VCaP (cell line): ENCODE results near the gene SPRYD4.
A peak's percentile ranks its signal among the peaks of the same experiment; 100 is the strongest.

Source experiments
- H3K27ac ChIP-seq: fragments of 450-650 bp; 2 replicates; pipeline ENCODE4 v1.5.1; 2017
- TF ChIP-seq, protein P1 (sequence below): fragments of 450-650 bp; conservative IDR thresholded peaks from 2 replicates; pipeline ENCODE4 v1.5.1; 2017; ENCODE audit warnings: mild to moderate bottlenecking, moderate library complexity

The SPRYD4 gene

DNA sequence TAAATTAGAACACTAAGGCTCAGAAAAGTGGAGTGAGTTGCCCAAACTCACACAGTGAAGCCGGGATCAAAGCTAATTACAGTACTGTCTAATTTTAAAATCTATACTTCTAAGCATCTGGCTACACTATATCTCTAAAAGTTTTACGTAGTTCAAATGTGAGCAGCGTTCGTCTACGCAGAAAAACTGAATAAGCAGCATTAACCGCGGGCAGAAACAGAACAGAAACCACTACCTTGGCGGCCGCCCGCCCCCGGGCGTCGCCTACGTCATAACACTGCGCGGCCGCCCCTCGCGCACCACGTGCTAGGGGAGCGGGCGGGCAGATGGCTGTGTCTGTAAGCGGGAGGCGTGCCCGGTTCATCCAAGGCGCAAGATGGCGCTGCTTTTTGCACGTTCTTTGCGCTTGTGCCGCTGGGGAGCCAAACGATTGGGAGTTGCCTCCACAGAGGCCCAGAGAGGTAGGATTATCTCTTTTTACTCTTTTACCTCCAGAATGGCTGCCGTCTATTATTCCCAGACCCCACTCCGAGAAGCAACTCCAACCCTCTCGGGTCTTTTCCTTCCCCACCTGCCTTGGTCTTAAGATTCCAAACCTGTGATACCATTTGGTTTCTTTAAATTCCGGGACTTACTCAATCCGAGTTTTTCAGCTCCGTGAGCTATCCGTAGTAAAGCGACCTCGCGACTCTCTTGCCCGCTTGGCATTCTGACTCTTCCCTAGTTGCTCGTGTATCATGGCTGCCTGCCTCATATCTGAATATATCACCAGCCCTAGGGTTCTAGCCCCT is at the start of gene SPRYD4:
Gene SPRYD4 (plus strand): TSS at position 363 of the 791 bp plus-strand sequence. CDS start 14 bp downstream, at position 377.
- TF ChIP-seq, protein P1, sequence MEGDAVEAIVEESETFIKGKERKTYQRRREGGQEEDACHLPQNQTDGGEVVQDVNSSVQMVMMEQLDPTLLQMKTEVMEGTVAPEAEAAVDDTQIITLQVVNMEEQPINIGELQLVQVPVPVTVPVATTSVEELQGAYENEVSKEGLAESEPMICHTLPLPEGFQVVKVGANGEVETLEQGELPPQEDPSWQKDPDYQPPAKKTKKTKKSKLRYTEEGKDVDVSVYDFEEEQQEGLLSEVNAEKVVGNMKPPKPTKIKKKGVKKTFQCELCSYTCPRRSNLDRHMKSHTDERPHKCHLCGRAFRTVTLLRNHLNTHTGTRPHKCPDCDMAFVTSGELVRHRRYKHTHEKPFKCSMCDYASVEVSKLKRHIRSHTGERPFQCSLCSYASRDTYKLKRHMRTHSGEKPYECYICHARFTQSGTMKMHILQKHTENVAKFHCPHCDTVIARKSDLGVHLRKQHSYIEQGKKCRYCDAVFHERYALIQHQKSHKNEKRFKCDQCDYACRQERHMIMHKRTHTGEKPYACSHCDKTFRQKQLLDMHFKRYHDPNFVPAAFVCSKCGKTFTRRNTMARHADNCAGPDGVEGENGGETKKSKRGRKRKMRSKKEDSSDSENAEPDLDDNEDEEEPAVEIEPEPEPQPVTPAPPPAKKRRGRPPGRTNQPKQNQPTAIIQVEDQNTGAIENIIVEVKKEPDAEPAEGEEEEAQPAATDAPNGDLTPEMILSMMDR, result peak; percentile 66
- peak within 1 kb of the TSS; percentile 97 for H3K27ac ChIP-seq

DNA sequence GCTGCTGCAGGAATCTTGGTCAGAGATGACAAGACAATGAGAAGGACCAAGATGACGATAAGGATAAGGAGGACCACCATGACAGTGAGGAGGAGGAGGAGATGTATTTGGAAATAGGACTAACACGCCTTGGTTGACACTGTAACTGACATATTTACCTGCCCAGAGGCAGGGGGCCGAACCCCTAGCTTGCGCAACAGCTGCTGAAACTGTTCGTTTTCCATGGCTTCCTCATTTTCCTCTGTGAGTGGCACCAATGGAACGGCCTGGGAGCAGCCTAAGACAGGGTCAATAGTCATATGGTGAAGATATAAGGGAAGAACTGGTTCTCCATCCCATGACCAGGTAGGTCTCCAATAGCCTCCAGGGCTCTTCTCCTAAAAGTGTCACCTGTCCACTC is 48.0 kb upstream of the SPRYD4 start:
- no peak overlapping the region for H3K27ac ChIP-seq
- TF ChIP-seq, protein P1, result no peak

DNA sequence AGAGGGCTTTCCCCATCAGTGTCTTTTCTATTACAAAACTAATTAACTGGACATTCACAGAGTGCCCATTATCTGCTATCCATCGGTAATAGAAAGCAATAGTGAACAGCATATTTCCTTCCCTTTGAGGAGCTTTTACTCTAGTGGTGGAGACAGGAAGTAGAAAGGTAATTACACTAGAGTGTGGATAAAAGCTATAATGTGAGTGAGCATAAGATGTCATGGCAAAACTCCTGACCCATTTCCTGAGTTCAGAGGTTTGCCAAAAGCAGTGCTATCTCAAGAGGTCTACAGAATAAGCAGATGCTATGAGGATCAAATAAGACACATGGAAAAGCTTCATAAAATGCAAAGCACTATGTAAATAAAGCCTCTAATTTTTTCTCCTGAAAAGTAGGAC is 43.2 kb upstream of the SPRYD4 start:
- no peak overlapping the region for H3K27ac ChIP-seq
- TF ChIP-seq, protein P1, result no peak

DNA sequence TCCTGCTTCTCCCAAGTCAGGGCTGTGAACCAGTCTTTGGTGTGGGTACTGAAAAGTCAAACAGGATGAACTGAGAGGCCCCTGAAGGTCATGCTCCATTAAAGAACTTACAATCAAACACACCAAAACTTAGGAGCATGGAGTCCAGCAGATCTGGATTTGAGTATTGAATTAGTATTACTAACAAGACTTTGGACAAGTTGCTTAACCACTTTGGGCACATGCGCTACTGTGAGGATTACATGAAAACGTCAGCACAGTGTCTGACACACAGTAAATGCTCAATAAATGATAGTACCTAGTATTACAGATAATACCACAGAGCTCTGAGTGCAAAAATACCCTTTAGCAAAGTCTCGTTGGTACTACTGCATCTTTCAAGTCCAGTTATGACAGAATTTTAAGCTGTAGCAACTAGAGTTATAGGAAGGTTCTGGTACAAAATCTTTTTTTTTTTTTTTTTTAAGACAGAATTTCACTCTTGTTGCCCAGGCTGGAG is 42.4 kb upstream of the SPRYD4 start:
- H3K27ac ChIP-seq, result no peak overlapping the region
- TF ChIP-seq, protein P1, result no peak

DNA sequence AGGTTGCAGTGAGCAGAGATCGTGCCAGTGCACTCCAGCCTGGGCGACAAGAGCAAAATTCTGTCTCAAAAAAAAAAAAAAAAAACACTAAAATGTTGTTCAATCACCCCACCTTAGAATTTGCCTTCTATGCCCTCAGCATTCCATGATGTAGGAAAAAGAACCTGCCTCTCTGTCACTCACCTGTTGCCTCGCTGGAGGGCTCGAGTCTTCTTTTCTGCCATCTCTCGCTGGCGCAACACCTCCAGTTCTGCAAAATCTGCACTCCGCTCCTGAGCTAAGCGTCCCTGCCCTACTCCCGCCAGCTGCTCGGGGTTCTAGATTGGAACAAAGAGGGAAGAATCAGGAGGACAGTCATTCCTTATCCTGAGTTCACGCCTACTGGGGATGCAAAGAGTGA is 37.1 kb upstream of the SPRYD4 start:
- TF ChIP-seq, protein P1, result no peak
- H3K27ac ChIP-seq, result no peak overlapping the region

DNA sequence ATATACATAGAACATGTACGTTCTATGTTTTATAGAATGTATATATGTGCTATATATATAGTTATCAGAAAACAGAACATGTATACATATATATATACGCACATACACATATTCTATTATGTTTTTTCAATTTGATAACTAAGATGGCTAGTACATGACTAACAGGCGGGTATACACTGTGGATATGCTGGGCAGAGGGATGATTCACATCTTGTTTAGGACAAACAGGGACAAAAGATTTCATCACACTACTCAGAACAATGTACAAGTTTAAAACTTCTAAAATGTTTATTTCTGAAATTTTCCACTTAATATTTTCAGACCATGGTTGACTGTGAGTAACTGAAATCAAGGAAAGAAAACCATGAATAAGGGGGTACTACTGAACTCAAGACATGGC is 36.5 kb upstream of the SPRYD4 start:
- TF ChIP-seq, protein P1, result no peak
- H3K27ac ChIP-seq, result no peak overlapping the region

DNA sequence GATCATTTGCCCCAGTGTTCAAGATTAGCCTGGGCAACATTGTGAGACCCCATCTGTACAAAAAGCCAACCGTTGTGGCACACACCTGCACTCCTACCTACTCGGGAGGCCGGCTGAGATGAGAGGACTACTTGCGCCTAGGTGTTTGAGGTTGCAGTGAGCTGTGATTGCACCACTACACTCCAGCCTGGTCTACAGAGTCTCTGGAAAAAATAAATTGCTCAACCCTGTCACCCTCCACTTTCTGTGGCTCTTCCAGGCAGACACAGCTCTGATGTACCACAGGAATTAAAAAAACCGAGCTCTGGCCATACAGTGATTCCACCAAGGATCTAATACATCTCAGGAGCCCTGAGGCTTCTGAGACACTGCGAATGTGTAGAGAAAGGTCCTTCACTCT is 33.5 kb upstream of the SPRYD4 start:
- no peak overlapping the region for H3K27ac ChIP-seq
- TF ChIP-seq, protein P1, result no peak
